ENCODE results near the gene TM9SF3. TPM values are rescaled to one million over a fixed set of nuclear protein-coding genes. Genes with fewer than 3 reads are reported as not detected.

The TM9SF3 gene
- total and polyA plus RNA-seq, 2 of the 4 experiments (the other 2 are of a cell fraction): 33.7 to 61.8 TPM

DNA sequence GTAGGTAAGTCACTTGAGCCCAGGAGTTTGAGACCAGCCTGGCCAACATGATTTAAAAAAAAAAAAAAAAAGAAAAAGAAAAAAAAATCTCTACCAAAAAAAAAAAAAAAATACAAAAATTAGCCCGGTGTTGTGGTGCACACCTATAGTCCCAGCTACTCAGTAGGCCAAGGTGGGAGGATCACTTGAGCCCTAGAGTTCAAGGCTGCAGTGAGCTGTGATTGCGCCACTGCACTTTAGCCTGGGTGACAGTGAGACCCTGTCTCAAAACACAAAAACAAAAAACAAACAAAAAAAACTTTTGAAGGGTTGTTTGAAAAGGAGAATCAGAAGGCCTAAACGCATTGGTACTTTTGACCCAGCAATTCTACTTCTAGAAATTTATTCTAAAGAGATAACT is 86.8 kb downstream of the TM9SF3 start:
- Histone ChIP-seq H2BK120ac (ENCODE audit: low read depth, low read length) (no peak overlapping the region), H2AK5ac (ENCODE audit: low read depth, low read length) (no peak overlapping the region), H4K5ac (ENCODE audit: low read depth, low read length) (no peak overlapping the region), H3K9ac (ENCODE audit: low read depth, low read length) (no peak overlapping the region), H3K4me2 (ENCODE audit: low read depth, low read length) (no peak overlapping the region), H2AFZ (replicated peaks; ENCODE audit: low read length, poor library complexity) (no peak overlapping the region), H3K79me1 (ENCODE audit: low read depth in 1 of 2, low read length in 2 of 2) (no peaks in the 10 kb centered on the region), H3K9me3 (ENCODE audit: control insufficient read depth, insufficient read depth, low read length) (no peaks in the 10 kb centered on the region), H2AK9ac (replicated peaks; ENCODE audit: low read depth, low read length, poor library complexity) (no peak overlapping the region), H2BK20ac (ENCODE audit: low read depth, low read length) (no peak overlapping the region), H3K4me3 (ENCODE audit: insufficient read depth, low read depth, low read length) (no peak overlapping the region), H2BK15ac (ENCODE audit: low read depth, low read length) (no peak overlapping the region), H3K56ac (ENCODE audit: extremely low read depth, insufficient read depth, low read length) (no peak overlapping the region), H3K4ac (ENCODE audit: low read depth, low read length) (no peak overlapping the region), H3K23ac (ENCODE audit: low read depth, low read length) (no peak overlapping the region), H3K27me3 (ENCODE audit: control insufficient read depth, insufficient read depth, low read length) (peaks cover 4% of the 10 kb centered on the region), H4K91ac (ENCODE audit: insufficient read depth, low read depth, low read length) (no peak overlapping the region), H3K9me1 (ENCODE audit: insufficient read depth, low read length) (no peaks in the 10 kb centered on the region), H3K4me1 (ENCODE audit: control insufficient read depth, insufficient read depth, low read length) (no peaks in the 10 kb centered on the region), H3K14ac (replicated peaks; ENCODE audit: low read depth, low read length) (no peak overlapping the region), H3K27ac (ENCODE audit: insufficient read depth, low read length) (no peak overlapping the region), H3K36me3 (ENCODE audit: control insufficient read depth, insufficient read depth, low read length) (no peaks in the 10 kb centered on the region), H2BK5ac (ENCODE audit: low read depth, low read length, poor library complexity, severe bottlenecking) (no peak overlapping the region), H3K18ac (ENCODE audit: low read depth, low read length) (no peak overlapping the region), H4K8ac (ENCODE audit: low read depth in 2 of 2, low read length in 2 of 2) (no peak overlapping the region), H4K20me1 (ENCODE audit: insufficient read depth, low read length) (no peaks in the 10 kb centered on the region)
- in situ Hi-C loops (cut with MboI; ENCODE audit: low sequenced_read_pairs) (no loop called here), intact Hi-C loops (cut with micrococcal nuclease) (no loop called here), dilution Hi-C loops (cut with HindIII; ENCODE audit: low sequenced_read_pairs, unreplicated experiment) (no loop called here)
- WGBS, 2 experiments (ENCODE audit: extremely low coverage in 2 of 2, insufficient read length in 1 of 2): no CpG with 5 or more reads among the region's 3 CpGs
- TF ChIP-seq MAZ (IDR thresholded peaks at IDR 0.05; ENCODE audit: borderline replicate concordance, low read depth, low read length) (no peak), CHD1 (IDR thresholded peaks at IDR 0.05; ENCODE audit: low read depth, low read length) (no peak), MAFK (IDR thresholded peaks at IDR 0.05; ENCODE audit: low read depth, low read length) (no peak), RFX5 (IDR thresholded peaks at IDR 0.05; ENCODE audit: low read depth, low read length) (no peak), CEBPB (IDR thresholded peaks at IDR 0.05; ENCODE audit: low read depth, low read length) (no peak), SMC3 (IDR thresholded peaks at IDR 0.05; ENCODE audit: low read depth, low read length) (no peak)
- CTCF ChIA-PET: no interaction called here
- ATAC-seq (ENCODE audit: low read depth) (no peak), DNase-seq (no peak)
- POLR2A ChIA-PET (ENCODE audit: unreplicated experiment): no interaction called here
- no TSS peak for BruUV-seq (replicated peaks)
